OCI-LY3 (cell line): ENCODE data around the gene DNM3.

ENCODE experiments used
- CTCF ChIP-seq: fragments of 200-600, 300-600 bp; sonication (generic); IDR thresholded peaks from 2 replicates; pipeline ENCODE4 v1.5.1; 2014; ENCODE audit warnings: antibody characterized with exemption, low read length, low read depth
- EZH2phosphoT487 ChIP-seq: fragments of 200-600 bp; shearing (Covaris generic); IDR thresholded peaks from 2 replicates; pipeline ENCODE4 v1.6.1; 2018; ENCODE audit warnings: antibody characterized with exemption, mixed run types, low read depth

GRCh38 chr1:171860696-171861095 is 19.4 kb downstream of the DNM3 start:
- TF ChIP-seq CTCF (no peak), EZH2phosphoT487 (no peak)
